CD14-positive monocyte (primary cell): ENCODE measurements around the gene BAHCC1. TPM values are rescaled to one million over a fixed set of nuclear protein-coding genes. Genes with fewer than 3 reads are reported as not detected.

Experiments used
- DNase-seq, 3 donors: peaks; one replicate each; pipeline ENCODE4 v3.0.0-alpha.2; 2011 to 2022
- H2AFZ ChIP-seq: 2 replicates; pipeline ENCODE4 v1.6.0; 2012; ENCODE audit warnings: mild to moderate bottlenecking, low read depth, low read length, inconsistent platforms; ENCODE audit not compliant: insufficient read depth, poor library complexity, severe bottlenecking
- H3K27ac ChIP-seq, 2 donors: 1 replicate in 1 of 2; 2 replicates in 1 of 2; pipeline ENCODE4 v1.5.1; 2012 to 2013; ENCODE audit warnings: low read length in 2 of 2, control low read depth in 1 of 2, inconsistent platforms in 1 of 2, low read depth in 1 of 2, mild to moderate bottlenecking in 1 of 2
- H3K27me3 ChIP-seq, 2 donors: one replicate each; pipeline versions ENCODE4 v1.6.0 to v1.6.1; 2011 to 2013; ENCODE audit warnings: low read length in 2 of 2; ENCODE audit not compliant: control insufficient read depth in 2 of 2, insufficient read depth in 2 of 2
- H3K36me3 ChIP-seq, 2 donors: replicated peaks in 1 of 2; 1 replicate in 1 of 2; 2 replicates in 1 of 2; pipeline versions ENCODE4 v1.5.1 to v1.6.1; 2012 to 2013; ENCODE audit warnings: low read length in 2 of 2, control low read depth in 1 of 2, inconsistent platforms in 1 of 2, mild to moderate bottlenecking in 1 of 2; ENCODE audit not compliant: insufficient read depth in 2 of 2, control insufficient read depth in 1 of 2
- H3K4me1 ChIP-seq, 2 donors: 1 replicate in 1 of 2; 2 replicates in 1 of 2; pipeline versions ENCODE4 v1.5.1 to v1.6.1; 2012 to 2013; ENCODE audit warnings: low read length in 2 of 2, control low read depth in 1 of 2, inconsistent platforms in 1 of 2, mild to moderate bottlenecking in 1 of 2, moderate library complexity in 1 of 2; ENCODE audit not compliant: insufficient read depth in 2 of 2, control insufficient read depth in 1 of 2
- H3K4me2 ChIP-seq: replicated peaks from 2 replicates; pipeline ENCODE3; 2012; ENCODE audit warnings: low read length, moderate library complexity, mild to moderate bottlenecking; ENCODE audit not compliant: poor library complexity, severe bottlenecking; ENCODE audit errors: extremely low read depth
- H3K4me3 ChIP-seq, 3 experiments: fragments of 200-600 bp in 1 of 3; sonication (generic) in 1 of 3; replicated peaks in 1 of 3; 1 replicate in 2 of 3; 2 replicates in 1 of 3; pipeline ENCODE4 v1.5.1; 2011 to 2013; ENCODE audit warnings: low read length in 3 of 3, mild to moderate bottlenecking in 3 of 3, control low read depth in 2 of 3, low read depth in 2 of 3, inconsistent platforms in 1 of 3, moderate library complexity in 1 of 3
- H3K79me2 ChIP-seq: 2 replicates; pipeline ENCODE4 v1.6.0; 2012; ENCODE audit warnings: mild to moderate bottlenecking, control low read depth, inconsistent platforms, low read length, moderate library complexity; ENCODE audit not compliant: insufficient read depth
- H3K9ac ChIP-seq: 2 replicates; pipeline ENCODE4 v1.6.0; 2017; ENCODE audit warnings: low read length, mild to moderate bottlenecking; ENCODE audit not compliant: insufficient read depth, poor library complexity, severe bottlenecking
- H3K9me3 ChIP-seq, 2 donors: replicated peaks in 1 of 2; 1 replicate in 1 of 2; 2 replicates in 1 of 2; pipeline versions ENCODE4 v1.5.1 to v1.6.1; 2012 to 2013; ENCODE audit warnings: low read length in 2 of 2, control low read depth in 1 of 2; ENCODE audit not compliant: control insufficient read depth in 1 of 2, insufficient read depth in 1 of 2
- H4K20me1 ChIP-seq: 2 replicates; pipeline ENCODE4 v1.6.0; 2012; ENCODE audit warnings: mild to moderate bottlenecking, low read length, control low read depth, moderate library complexity; ENCODE audit not compliant: insufficient read depth
- H3K27ac Mint-ChIP-seq, 7 donors: one replicate each; pipeline ENCODE4 v1.8.0; 2020; ENCODE audit warnings: mild to moderate bottlenecking in 7 of 7, mixed read lengths in 7 of 7, moderate library complexity in 6 of 7, inconsistent platforms in 2 of 7
- H3K27me3 Mint-ChIP-seq, 3 donors: one replicate each; pipeline ENCODE4 v1.8.0; 2021 to 2022; ENCODE audit warnings: low read depth in 3 of 3, mild to moderate bottlenecking in 3 of 3, mixed read lengths in 3 of 3, moderate library complexity in 3 of 3, inconsistent platforms in 1 of 3
- H3K36me3 Mint-ChIP-seq, 2 donors: one replicate each; pipeline ENCODE4 v1.8.0; 2020; ENCODE audit warnings: mixed read lengths in 2 of 2, inconsistent platforms in 1 of 2, mild to moderate bottlenecking in 1 of 2
- H3K4me1 Mint-ChIP-seq: one replicate; pipeline ENCODE4 v1.8.0; 2020; ENCODE audit warnings: mild to moderate bottlenecking, mixed read lengths
- H3K4me3 Mint-ChIP-seq, 2 donors: one replicate each; pipeline ENCODE4 v1.8.0; 2020; ENCODE audit warnings: mild to moderate bottlenecking in 2 of 2, mixed read lengths in 2 of 2, moderate library complexity in 1 of 2
- H3K9me3 Mint-ChIP-seq, 7 donors: one replicate each; pipeline ENCODE4 v1.8.0; 2020 to 2022; ENCODE audit warnings: mixed read lengths in 7 of 7, mild to moderate bottlenecking in 6 of 7, moderate library complexity in 6 of 7, inconsistent platforms in 2 of 7
- CTCF ChIP-seq: fragments of 200-600 bp; IDR thresholded peaks from one replicate; pipeline ENCODE4 v1.8.0; 2022; ENCODE audit warnings: antibody characterized with exemption, mild to moderate bottlenecking
- WGBS: methylation state at CpG from one replicate; pipeline ENCODE4 v1.1.5; 2013; ENCODE audit warnings: missing lambda C conversion rate; ENCODE audit not compliant: insufficient coverage; 5-methylcytosine and 5-hydroxymethylcytosine counted together
- intact Hi-C, 2 donors: fragments of 100-400 bp; cut with micrococcal nuclease; formaldehyde crosslinking; loops; one replicate each; pipeline versions ENCODE4 v1.15.0 to v1.15.1; 2023
- polyA plus RNA-seq, 3 donors: library from polyadenylated mRNA; depleted of rRNA in 1 of 3; unstranded in 2 of 3; stranded (reverse) in 1 of 3; fragments of 300-500 nt in 2 of 3; fragments of >200 nt in 1 of 3; fragmentation: Illumina TruSeq in 2 of 3; gene quantifications; 1 replicate in 2 of 3; 2 replicates in 1 of 3; pipeline ENCODE4 v1.2.3, GENCODE V29; 2012 to 2021

BAHCC1 gene
- polyA plus RNA-seq, 3 donors: 0.11 to 8.8 (median 0.27) TPM

DNA sequence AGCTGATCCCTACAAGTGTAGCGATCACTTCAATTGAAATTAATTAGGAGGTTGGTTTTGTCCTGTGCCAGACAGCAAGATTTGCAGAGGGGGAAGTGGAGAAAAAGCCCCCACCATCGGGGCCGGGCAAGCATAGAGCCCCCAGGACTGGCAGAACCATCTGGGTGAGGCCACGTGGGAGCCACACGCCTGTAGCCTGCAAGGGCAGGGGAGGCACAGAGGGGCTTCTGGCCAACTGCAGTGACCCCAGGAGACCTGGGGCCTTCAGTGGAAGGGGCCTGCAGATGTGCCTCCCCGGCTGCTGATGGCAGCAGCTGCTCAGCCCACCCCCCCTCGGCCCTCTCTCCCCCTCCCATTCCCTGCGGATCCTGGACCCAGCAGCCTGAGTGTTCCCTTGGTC, 54.1 kb downstream of the BAHCC1 start:
- no peak overlapping the region for H3K27ac Mint-ChIP-seq
- Histone ChIP-seq H3K4me2 (no peak overlapping the region), H3K36me3 (peaks cover 0 to 4% of the 10 kb centered on the region in 2 donors), H3K27me3 (no peaks in the 10 kb centered on the region), H4K20me1 (no peaks in the 10 kb centered on the region), H3K27ac (no peak overlapping the region), H3K79me2 (no peaks in the 10 kb centered on the region), H3K4me1 (peaks cover 12 to 14% of the 10 kb centered on the region in 2 donors), H3K9ac (no peak overlapping the region), H2AFZ (no peak overlapping the region), H3K4me3 (no peak overlapping the region), H3K9me3 (no peaks in the 10 kb centered on the region)
- peaks cover 13% of the 10 kb centered on the region for H3K4me1 Mint-ChIP-seq
- intact Hi-C loops: no loop called here
- H3K4me3 Mint-ChIP-seq: no peak overlapping the region
- no peaks in the 10 kb centered on the region for H3K27me3 Mint-ChIP-seq
- peaks cover 0 to 2% (median 0%) of the 10 kb centered on the region in 7 donors for H3K9me3 Mint-ChIP-seq
- H3K36me3 Mint-ChIP-seq: peaks cover 1 to 4% of the 10 kb centered on the region in 2 donors
- no peak for DNase-seq
- WGBS: 55% methylated on average over 7 of the region's 8 CpGs
- no peak for TF ChIP-seq CTCF

DNA sequence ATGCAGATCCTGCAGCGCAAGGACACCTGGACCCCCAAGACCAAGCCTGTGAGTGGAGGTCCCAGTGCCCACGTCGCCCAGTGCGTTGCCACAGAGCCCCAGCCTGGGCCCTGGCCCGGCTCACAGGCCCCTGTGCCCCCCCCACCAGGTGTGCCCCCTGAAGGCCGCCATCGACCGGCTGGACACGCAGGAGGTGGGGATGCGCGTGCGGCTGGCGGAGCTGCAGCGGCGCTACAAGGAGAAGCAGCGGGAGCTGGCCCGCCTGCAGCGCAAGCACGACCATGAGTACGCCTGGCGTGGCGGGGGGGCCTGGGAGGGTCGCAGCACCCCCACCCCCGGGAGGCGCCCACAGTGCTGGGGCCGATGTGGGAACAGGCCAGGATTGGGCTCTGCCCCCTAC, 56.6 kb downstream of the BAHCC1 start:
- intact Hi-C loops: no loop called here
- Histone ChIP-seq H3K4me1 (peaks cover 32 to 36% of the 10 kb centered on the region in 2 donors), H3K4me3 (no peak overlapping the region), H3K27ac (no peak overlapping the region), H3K9me3 (no peaks in the 10 kb centered on the region), H3K36me3 (peaks cover 0 to 4% of the 10 kb centered on the region in 2 donors), H3K4me2 (no peak overlapping the region), H3K79me2 (no peaks in the 10 kb centered on the region), H3K27me3 (no peaks in the 10 kb centered on the region), H3K9ac (no peak overlapping the region), H4K20me1 (no peaks in the 10 kb centered on the region), H2AFZ (no peak overlapping the region)
- H3K9me3 Mint-ChIP-seq: peaks cover 0 to 2% (median 0%) of the 10 kb centered on the region in 7 donors
- no peaks in the 10 kb centered on the region for H3K27me3 Mint-ChIP-seq
- no peak for DNase-seq
- H3K4me1 Mint-ChIP-seq: peaks cover 34% of the 10 kb centered on the region
- TF ChIP-seq CTCF: no peak
- H3K27ac Mint-ChIP-seq: no peak overlapping the region
- 95% methylated on average over 25 of the region's 26 CpGs for WGBS
- no peak overlapping the region for H3K4me3 Mint-ChIP-seq
- H3K36me3 Mint-ChIP-seq: peaks cover 5 to 7% of the 10 kb centered on the region in 2 donors
